ENCODE measurements around the gene UGT1A5.

DNA sequence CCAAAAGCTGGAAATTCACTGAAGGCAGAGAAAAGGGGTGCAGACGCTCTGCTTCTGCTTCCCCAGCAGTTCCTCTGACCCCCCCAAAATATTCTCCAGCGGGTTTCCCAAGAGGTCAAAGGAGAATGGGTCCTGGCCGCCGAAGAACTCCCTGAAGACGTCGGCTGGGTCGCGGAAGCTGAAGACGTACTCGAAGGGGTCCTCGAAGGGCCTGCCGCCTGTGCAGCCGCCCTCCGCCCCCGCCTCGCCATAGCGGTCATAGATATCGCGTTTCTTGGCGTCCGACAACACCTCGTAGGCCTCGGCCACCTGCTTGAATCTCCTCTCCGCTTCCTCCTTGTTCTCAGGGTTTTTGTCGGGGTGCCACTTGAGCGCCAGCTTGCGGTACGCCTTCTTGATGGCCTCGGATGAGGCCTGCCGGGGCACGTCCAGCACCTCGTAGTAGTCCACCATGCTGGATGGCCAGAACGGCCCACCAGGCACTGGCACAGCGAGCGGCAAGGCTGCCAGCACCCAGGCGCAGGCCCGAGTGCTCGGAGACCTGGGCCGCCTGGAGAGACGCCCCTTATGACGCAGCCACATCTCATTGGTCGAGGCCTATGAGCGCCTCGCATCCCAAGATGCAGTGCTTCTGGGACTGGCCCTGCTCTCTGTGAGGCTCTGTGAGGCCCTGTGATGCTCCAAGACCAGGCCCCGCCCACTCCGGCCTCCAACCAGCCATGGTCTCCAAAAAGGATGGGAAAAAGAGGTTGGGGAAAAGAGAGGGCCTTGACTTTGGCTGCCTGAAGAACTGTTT lies 31.0 kb downstream of the UGT1A5 start:
- TF ChIP-seq MAX (IDR thresholded peaks at IDR 0.05), result no peak
- no peak for TF ChIP-seq REST (IDR thresholded peaks at IDR 0.05; ENCODE audit: low read depth)
- TF ChIP-seq, protein P1, sequence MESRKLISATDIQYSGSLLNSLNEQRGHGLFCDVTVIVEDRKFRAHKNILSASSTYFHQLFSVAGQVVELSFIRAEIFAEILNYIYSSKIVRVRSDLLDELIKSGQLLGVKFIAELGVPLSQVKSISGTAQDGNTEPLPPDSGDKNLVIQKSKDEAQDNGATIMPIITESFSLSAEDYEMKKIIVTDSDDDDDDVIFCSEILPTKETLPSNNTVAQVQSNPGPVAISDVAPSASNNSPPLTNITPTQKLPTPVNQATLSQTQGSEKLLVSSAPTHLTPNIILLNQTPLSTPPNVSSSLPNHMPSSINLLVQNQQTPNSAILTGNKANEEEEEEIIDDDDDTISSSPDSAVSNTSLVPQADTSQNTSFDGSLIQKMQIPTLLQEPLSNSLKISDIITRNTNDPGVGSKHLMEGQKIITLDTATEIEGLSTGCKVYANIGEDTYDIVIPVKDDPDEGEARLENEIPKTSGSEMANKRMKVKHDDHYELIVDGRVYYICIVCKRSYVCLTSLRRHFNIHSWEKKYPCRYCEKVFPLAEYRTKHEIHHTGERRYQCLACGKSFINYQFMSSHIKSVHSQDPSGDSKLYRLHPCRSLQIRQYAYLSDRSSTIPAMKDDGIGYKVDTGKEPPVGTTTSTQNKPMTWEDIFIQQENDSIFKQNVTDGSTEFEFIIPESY (IDR thresholded peaks at IDR 0.05; ENCODE audit: extremely low read depth, insufficient replicate concordance, low read length), result no peak
- TF ChIP-seq CTCF (IDR thresholded peaks at IDR 0.05 in 2 of 3, conservative IDR thresholded peaks at IDR 0.05 in 1 of 3; ENCODE audit: borderline replicate concordance in 1 of 3, insufficient read depth in 1 of 3, low read depth in 2 of 3, low read length in 2 of 3), result no peak
- TF ChIP-seq JUND (IDR thresholded peaks at IDR 0.05), result no peak
- no peak for TF ChIP-seq POLR2AphosphoS5 (IDR thresholded peaks at IDR 0.05; ENCODE audit: low read depth, low read length)
- no peak for TF ChIP-seq EGR1 (IDR thresholded peaks at IDR 0.05; ENCODE audit: low read depth)
- TF ChIP-seq YY1 (IDR thresholded peaks at IDR 0.05; ENCODE audit: extremely low read depth, insufficient replicate concordance, low read depth, low read length), result no peak
- TF ChIP-seq CEBPB (IDR thresholded peaks at IDR 0.05; ENCODE audit: low read depth), result no peak

Data from HCT116 (cell line).